A172 (cell line): ENCODE measurements around the gene AXIN1. TPM values are rescaled to one million over a fixed set of nuclear protein-coding genes. Genes with fewer than 3 reads are reported as not detected.
"Not testable (repeated sequence)": the region's sequence is repeated elsewhere in the genome, so short reads cannot be mapped to it uniquely, and the experiment has no call there.

Experiments
- DNase-seq: peaks from one replicate; pipeline ENCODE4 v3.0.0-alpha.2; 2015; ENCODE audit warnings: low spot score
- total RNA-seq: library from RNA; depleted of rRNA; stranded (reverse); fragments of >200 nt; shearing (Covaris generic); gene quantifications from 2 replicates; pipeline ENCODE4 v1.2.3, GENCODE V29; 2014

AXIN1 gene
- total RNA-seq, 1 experiment from 2014 or later = 39.0 TPM

- DNase-seq = no peak
Observed at GRCh38 chr16:381789-382717, 29.5 kb upstream of the AXIN1 start, which contains the start of gene PGAP6. PGAP6 (minus strand) TSS chr16:381978; CDS start chr16:381821, 157 bp downstream.

DNA sequence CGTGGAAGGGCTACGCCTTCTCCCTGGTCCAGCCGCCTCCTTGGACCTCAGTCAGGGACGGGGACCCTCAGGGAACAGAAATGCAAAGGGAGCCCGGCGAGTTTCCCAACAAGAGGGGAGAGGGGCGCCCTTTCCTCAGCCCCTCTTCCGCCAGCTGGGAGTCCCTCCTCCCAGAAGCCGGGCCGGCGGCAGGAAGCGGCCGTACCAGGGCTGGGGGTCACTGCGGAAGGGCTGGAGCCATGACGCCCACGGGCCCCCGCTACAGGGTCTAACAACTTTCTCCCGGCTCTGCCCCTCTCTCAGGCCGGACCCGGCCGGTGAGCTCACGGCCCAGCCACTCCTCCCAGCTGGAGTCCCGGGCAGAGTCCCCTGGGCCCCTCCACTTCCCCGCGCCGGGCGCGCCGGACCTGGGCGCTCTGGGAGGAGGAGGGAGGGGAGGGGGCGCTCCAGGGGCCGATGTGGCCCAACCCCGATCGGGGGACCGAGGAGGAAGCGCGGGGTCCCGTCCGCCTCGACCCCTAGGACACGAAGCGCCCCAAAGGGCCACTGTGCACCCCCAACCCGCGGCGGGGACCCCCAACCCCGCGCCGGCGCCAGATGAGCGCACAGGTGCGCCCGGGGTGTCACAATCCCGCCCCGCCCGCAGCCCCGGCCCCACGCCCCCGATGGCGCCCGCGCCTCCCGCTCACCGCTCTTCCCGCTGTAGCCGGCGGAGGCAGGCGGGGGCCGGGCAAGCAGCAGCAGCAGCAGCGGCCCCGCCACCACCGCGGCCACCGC lies 28.7 kb upstream of the AXIN1 start:
- no peak for DNase-seq

GRCh38 chr16:380762-381011 lies 28.2 kb upstream of the AXIN1 start:
- DNase-seq = no peak

DNA sequence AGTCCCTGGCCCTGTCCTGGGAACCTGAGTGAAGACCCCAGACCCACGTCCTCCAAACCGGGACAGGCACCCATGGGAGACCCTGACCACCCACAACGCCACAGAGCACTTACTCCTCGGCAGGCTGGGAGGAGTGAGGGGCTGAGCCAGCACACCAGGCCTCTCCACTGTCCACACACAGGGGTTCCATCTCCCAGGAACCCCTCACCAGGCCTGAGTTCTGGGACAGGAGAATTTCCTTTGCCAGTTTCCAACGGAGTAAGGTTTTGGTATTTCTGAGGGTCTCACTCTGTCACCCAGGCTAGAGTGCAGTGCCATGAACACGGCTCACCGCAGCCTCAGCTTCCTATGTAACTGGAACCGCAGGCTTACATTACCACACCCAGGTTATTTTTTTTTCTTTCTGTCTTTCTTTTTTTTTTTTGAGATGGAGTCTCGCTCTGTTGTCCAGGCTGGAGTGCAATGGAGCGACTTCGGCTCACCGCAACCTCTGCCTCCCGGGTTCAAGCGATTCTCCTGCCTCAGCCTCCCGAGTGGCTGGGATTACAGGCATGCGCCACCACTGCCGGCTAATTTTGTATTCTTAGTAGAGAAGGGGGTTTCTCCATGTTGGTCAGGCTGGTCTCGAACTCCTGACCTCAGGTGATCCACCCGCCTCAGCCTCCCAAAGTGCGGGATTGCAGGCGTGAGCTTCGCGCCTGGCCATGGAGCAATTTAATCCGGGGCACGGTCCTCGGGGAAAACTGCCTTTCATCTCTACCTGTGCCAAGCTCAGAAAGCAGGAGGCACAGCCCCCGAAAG lies 27.6 kb upstream of the AXIN1 start:
- no peak for DNase-seq

DNA sequence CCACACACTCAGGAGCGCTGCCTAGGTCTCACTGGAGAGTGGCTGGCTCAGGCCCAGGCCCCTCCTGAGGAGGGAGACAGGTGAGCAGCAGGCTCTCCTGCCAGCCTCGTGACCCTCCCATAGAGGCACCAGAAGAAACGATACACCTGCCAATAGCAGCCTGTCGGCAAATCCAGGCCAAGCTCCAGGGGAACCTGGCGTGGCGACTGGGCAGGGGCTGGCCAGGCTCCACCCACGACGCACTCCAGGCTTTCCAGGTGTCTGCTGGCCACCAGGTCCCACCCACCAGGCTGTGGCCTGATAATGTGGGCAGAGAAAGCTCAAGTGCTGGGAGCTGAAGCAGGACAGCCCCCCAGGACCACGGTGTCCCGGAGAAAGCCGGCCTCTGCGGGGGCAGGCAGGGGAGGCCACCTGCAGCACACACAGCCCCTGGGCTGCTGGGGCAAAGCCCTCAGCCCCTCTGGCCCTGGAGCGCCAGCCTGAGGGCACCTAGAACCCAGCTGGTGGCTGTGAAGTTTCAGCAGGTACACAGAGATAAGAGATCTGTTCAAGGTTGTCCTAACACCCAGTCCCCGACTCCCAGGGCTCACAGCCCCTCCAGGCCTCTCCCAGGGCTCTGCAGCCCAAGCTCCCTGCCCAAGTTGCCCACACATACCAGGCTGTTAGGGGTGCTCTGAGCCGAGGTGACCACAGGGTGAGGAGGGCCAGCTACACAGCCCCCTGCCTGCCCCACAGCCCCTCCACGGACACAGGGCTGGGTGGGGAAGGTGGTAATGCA lies 26.8 kb upstream of the AXIN1 start:
- no peak for DNase-seq

GRCh38 chr16:378821-379182 lies 26.3 kb upstream of the AXIN1 start:
- no peak for DNase-seq

DNA sequence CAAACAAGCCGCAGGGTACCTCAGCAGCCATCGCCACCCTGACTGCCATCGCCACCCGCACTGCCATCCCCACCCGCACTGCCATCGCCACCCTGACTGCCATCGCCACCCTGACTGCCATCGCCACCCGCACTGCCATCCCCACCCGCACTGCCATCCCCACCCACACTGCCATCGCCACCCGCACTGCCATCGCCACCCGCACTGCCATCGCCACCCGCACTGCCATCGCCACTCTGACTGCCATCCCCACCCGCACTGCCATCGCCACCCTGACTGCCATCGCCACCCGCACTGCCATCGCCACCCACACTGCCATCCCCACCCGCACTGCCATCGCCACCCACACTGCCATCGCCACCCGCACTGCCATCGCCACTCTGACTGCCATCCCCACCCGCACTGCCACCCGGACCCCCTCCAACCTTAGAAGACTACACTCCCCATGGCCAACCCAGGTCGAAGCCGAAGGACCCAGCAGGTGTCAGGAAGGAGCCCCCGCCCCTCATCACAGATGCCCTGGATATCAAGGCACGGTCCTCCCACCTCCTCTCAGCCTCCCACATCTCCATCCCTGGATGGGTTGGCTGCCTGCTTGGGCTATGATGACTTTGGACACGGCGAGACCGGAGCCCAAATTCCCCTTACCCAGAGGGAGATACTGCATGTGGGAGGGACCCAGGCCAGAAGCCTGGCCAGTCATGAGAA lies 25.7 kb upstream of the AXIN1 start:
- not testable (repeated sequence) for DNase-seq

DNA sequence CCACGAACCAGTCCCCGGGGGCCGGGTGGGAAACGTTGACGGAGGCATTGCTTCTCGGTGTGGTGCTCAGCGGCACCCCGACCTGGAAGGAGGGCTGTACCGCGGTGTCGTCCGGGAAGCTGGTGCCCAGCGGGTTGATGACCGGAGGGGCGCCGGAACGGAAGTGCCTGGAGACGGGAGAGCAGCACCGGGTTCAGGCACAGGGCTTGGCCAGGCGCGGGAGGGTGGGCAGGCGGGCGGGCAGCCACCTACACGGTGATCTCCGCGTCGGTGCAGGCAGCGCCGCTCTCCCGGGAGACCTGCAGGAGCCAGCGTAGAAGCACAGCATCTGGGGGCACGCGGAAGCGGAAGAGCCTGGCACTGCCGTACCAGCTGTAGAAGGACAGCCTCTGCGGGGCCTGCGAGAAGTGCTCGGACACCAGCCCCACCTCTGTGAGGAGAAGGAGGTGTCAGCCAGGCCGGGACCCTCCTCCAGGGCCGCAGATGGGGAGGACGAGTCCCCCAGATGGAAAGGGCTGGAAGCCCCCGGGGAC lies 25.0 kb upstream of the AXIN1 start:
- DNase-seq = no peak

GRCh38 chr16:376817-377418 lies 24.4 kb upstream of the AXIN1 start:
- no peak for DNase-seq

DNA sequence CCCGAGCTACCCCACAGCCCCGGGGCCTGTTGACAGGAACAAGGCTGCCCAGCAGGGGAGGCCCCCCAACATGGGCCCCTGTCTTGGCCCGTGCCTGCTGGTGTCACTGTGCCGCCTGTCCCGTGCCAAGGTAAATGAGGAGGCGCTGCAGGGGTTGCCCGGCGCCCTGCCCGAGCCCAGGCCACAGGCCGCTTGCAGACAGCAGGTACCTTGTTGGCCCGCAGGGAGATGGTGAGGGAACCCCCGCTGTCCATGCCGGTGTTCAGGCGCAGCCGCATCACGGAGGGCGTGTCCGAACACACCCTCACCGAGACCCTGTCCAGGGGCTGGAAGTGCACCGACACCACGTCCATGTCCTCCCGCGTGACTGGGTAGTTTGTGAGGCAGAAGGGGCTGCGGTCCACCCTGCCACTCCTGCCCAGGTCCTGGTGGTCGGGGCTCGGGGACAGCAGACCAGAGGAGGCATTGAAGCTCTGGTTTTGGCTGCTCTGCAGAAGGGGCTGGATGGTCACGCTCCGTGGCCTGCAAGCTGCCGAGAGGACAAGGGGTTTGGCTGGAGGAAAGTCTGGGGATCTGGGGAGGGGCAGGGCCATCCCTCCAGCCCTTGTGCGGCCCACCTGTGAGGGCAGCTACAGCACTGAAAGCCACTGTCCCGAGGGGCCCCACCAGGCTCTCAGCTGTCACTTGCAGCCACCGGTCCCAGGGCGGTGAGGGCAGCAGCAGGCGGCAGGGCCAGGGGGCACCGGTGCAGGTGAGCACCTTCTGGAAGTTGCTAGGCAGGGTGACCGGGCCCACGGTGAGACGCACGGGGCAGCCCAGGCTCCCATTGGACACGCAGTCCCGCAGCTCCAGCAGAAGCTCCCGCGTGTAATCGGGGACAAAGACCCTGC lies 23.6 kb upstream of the AXIN1 start:
- DNase-seq = no peak

GRCh38 chr16:375212-375611 lies 22.7 kb upstream of the AXIN1 start:
- DNase-seq = no peak

GRCh38 chr16:374616-374926 lies 22.0 kb upstream of the AXIN1 start:
- no peak for DNase-seq

DNA sequence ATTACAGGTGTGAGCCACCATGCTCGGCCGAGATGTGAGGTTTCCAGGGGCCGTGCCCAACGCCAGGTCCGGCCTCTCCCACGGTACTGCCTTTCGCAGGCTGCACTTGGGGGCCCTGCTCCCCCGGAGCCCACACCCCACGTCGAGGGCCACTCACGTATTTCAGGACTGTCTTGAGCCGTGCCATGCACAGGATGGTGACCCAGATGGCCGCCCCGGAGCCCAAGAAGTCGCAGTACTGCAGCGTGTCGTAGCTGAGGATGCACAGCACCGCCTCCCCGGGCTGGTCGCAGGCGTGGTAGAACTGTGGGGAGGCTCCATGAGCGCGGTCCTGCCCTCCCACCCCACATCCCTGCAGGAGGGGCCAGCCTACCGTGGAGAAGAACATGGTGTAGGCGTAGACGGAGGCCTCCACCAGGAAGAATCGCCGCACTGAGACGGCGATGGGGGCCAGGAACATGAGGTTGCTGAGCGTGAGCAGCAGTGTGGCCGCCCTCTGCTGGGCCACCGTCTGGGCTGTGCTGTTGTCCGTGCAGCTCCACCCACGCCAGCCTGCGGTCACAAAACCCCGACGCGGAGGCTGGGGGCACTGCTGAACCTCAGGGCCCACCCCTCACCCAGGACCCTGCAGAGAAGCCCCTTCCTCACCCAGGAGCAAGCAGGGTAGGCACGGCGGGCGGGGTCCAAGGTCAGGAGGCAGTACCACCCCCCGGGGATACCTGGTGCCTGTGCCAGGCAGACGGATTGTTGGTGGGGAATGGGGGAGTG lies 21.5 kb upstream of the AXIN1 start:
- no peak for DNase-seq

DNA sequence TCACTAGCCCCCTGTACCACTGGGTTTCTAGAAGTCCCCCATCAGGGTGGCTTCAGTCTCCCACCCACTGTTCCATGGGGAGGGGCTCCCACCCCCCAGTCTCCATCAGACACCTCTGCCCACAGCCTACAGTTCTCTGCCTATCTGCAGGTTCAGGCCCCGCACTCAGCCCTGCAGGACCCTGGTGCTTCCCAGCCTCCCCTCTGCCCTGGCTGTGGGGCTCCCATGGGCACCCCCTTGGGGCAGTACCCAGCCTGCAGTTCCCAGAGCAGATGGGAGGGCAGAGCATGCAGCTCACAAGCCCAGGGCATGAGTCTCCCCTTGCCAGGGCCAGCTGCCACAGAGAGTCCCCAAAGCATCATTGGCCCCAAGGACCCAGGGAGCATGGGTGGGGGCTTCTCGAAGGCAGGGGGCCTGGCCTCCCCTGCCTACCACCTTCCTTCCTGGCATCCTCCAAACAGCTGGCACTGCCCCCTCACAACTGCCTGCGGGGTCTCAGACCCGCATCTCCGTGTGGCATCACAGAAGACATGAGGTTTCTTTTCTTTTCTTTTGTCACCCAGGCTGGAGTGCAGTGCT lies 20.6 kb upstream of the AXIN1 start:
- no peak for DNase-seq

DNA sequence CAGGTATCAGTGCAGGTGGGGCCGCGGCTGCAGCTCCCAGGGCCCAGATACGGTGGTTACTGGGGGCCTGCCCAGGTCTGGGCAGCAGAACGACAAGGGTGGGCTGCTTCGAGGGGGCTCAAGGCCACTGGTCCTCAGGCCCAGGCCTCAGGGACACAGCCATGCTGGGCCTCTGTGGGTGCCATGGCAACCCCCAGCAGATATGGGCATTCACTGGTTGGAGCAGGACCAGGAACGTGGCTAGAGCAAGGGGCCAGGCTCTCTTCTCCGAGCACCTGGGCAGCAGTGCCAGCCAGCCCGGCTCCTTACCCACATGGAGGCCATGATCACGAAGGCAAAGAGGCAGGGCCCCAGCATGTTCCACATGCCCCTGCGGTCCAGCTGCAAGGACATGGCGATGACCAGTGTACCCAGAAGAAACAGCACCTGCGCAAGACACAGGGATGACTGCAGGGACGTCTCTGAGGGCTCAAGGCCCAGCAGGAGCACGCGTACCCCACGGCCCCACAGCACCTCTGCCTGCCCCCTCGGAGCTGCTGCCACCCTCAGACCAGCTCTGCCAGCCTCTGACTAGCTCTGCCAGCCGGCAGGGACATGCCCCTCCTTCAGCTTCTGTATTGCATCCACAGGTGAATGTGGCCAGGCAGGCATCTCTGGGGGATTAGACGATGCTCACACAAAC lies 19.9 kb upstream of the AXIN1 start:
- DNase-seq = no peak

GRCh38 chr16:371515-372301 lies 19.2 kb upstream of the AXIN1 start:
- no peak for DNase-seq

DNA sequence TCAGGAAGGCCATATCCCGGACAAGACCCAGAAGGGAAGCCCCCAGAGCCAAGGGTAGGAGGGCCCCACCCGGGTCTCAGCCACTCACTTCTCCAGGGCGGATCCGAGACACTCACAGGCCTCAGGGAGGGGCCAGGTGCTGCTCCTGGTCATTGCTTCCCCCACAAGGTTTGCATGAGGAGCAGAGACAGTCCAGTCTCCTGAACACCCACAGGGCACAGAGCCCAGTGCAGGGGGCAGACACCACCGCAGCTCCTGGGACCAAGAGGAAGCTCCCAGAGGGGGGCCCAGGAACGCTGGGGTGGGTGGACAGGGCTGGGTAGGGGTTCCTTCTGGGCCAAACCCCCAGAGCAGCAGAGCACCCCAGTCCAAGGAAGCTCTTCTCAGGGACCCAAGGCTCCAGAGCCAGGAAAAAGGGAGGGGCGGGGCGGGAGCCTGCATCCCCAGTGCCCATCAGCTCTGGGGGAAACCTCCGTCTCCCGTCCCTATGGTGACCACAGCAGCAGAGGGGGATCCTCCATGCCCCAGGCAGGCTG lies 18.5 kb upstream of the AXIN1 start:
- DNase-seq = no peak
